BJ (cell line): ENCODE results near the gene BRIX1. TPM values are rescaled to one million over a fixed set of nuclear protein-coding genes. Genes with fewer than 3 reads are reported as not detected.

ENCODE experiments used
- CTCF ChIA-PET: fragments of 350-600 bp; formaldehyde crosslinking; extraction: SDS; loops from one replicate; lab custom pipeline; 2021; ENCODE audit warnings: antibody characterized with exemption, inconsistent platforms; lab: Yijun Ruan, JAX
- POLR2A ChIA-PET: fragments of 300-600 bp; sonication (Branson Sonifier 250); formaldehyde crosslinking; extraction: SDS; loops from one replicate; lab custom pipeline; 2021; ENCODE audit warnings: antibody characterized with exemption; lab: Charles Lee
- DNase-seq: peaks from one replicate; pipeline ENCODE4 v3.0.0-alpha.2; 2011; ENCODE audit warnings: low read depth
- H3K27me3 ChIP-seq: 2 replicates; pipeline ENCODE4 v1.6.0; 2011; ENCODE audit warnings: low read length; ENCODE audit not compliant: control insufficient read depth, insufficient read depth
- H3K36me3 ChIP-seq: 2 replicates; pipeline ENCODE4 v1.5.1; 2011; ENCODE audit warnings: low read length; ENCODE audit not compliant: control insufficient read depth, insufficient read depth
- H3K4me3 ChIP-seq: 2 replicates; pipeline ENCODE4 v1.5.1; 2011; ENCODE audit warnings: low read depth, mild to moderate bottlenecking, control low read depth, low read length
- CTCF ChIP-seq: IDR thresholded peaks from 2 replicates; pipeline ENCODE4 v1.5.1; 2011; ENCODE audit warnings: low read depth, mild to moderate bottlenecking, control low read depth, inconsistent platforms, low read length, moderate library complexity; ENCODE audit not compliant: insufficient read depth
- polyA minus RNA-seq: library from RNA; depleted of rRNA, polyadenylated mRNA; stranded (reverse); fragments of >200 nt; gene quantifications from 2 replicates; pipeline ENCODE4 v1.2.3, GENCODE V29; 2011; rRNA and poly(A)+ RNA removed
- polyA plus RNA-seq: library from polyadenylated mRNA; depleted of rRNA; stranded (reverse); fragments of >200 nt; gene quantifications from 2 replicates; pipeline ENCODE4 v1.2.3, GENCODE V29; 2011; rRNA removed

Gene BRIX1
- polyA plus RNA-seq = 11.4 and 32.5 TPM in 2 replicates
- 7.4 and 8.6 TPM in 2 replicates for polyA minus RNA-seq

GRCh38 chr5:34915139-34915855 is at the start of gene BRIX1, which contains the start of gene RAD1:
Gene BRIX1, plus strand, starts transcription at chr5:34915711. Its CDS starts 28 bp downstream, at chr5:34915739.
Gene RAD1, minus strand, starts transcription at chr5:34915504. Its CDS starts 612 bp downstream, at chr5:34914892.
- POLR2A ChIA-PET = interaction anchor here (0.5 to 1.4 kb wide), 4 partner anchors 8 to 365 kb away, joined by 5 to 10 read pairs (median 6); partner anchors contain the start of gene DNAJC21
- Histone ChIP-seq H3K36me3 (peaks cover 4% of the 10 kb centered on the region; the same call in 1 of the 2 replicates), H3K4me3 (peak within 1 kb of the TSS; percentile 61), H3K27me3 (no peaks in the 10 kb centered on the region)
- peak; percentile 36; the same call in 1 of the 2 replicates for TF ChIP-seq CTCF
- CTCF ChIA-PET = interaction anchor here (0.9 to 4.0 kb wide), 5 partner anchors 9 to 429 kb away, joined by 3 to 17 read pairs (median 4); partner anchors contain the start of gene DNAJC21
- peak; percentile 82 for DNase-seq

GRCh38 chr5:34866989-34867471 is 48.5 kb upstream of the BRIX1 start:
- Histone ChIP-seq H3K27me3 (no peaks in the 10 kb centered on the region; the same call in 1 of the 2 replicates), H3K36me3 (no peaks in the 10 kb centered on the region), H3K4me3 (no peak overlapping the region)
- no peak for DNase-seq
- TF ChIP-seq CTCF = no peak
- ChIA-PET CTCF (no interaction called here), POLR2A (no interaction called here)

- no peaks in the 10 kb centered on the region; the same call in 1 of the 2 replicates for H3K27me3 ChIP-seq
- no peak overlapping the region for H3K4me3 ChIP-seq
- no peak for DNase-seq
- ChIA-PET POLR2A (no interaction called here), CTCF (no interaction called here)
- H3K36me3 ChIP-seq = no peaks in the 10 kb centered on the region
- TF ChIP-seq CTCF = no peak
Measured at GRCh38 chr5:34867660-34868059, 47.9 kb upstream of the BRIX1 start.

GRCh38 chr5:34868791-34869190 is 46.7 kb upstream of the BRIX1 start:
- H3K27me3 ChIP-seq = no peaks in the 10 kb centered on the region; the same call in 1 of the 2 replicates
- ChIA-PET CTCF (interaction anchor here (1.6 kb wide), 1 partner anchor 35 kb away, joined by 4 read pairs; no protein-coding TSS in a partner anchor), POLR2A (no interaction called here)
- H3K36me3 ChIP-seq = no peaks in the 10 kb centered on the region
- no peak for DNase-seq
- no peak for TF ChIP-seq CTCF
- H3K4me3 ChIP-seq = no peak overlapping the region

- Histone ChIP-seq H3K36me3 (no peaks in the 10 kb centered on the region), H3K4me3 (no peak overlapping the region), H3K27me3 (no peaks in the 10 kb centered on the region; the same call in 1 of the 2 replicates)
- POLR2A ChIA-PET = no interaction called here
- CTCF ChIA-PET = interaction anchor here (1.6 kb wide), 1 partner anchor 35 kb away, joined by 4 read pairs; no protein-coding TSS in a partner anchor
- DNase-seq = no peak
- no peak for TF ChIP-seq CTCF
Measured at GRCh38 chr5:34869256-34869655, 46.3 kb upstream of the BRIX1 start.
